AG04450 (cell line): ENCODE measurements around the gene GGCT. TPM values are rescaled to one million over a fixed set of nuclear protein-coding genes. Genes with fewer than 3 reads are reported as not detected.
A peak's percentile ranks its signal among the peaks of the same experiment; 100 is the strongest.

Experiments used
- CTCF ChIA-PET: fragments of 300-600, 350-600 bp; formaldehyde crosslinking; extraction: SDS; loops from one replicate; lab custom pipeline; 2022; ENCODE audit warnings: antibody characterized with exemption, inconsistent platforms; lab: Charles Lee
- POLR2A ChIA-PET: fragments of 350-600 bp; formaldehyde crosslinking; extraction: SDS; loops from one replicate; lab custom pipeline; 2021; ENCODE audit warnings: antibody characterized with exemption, inconsistent platforms; lab: Yijun Ruan, JAX
- DNase-seq: peaks from one replicate; pipeline ENCODE4 v3.0.0-alpha.2; 2011; ENCODE audit warnings: low read depth, low spot score
- H3K27ac ChIP-seq: one replicate; pipeline ENCODE4 v1.5.1; 2012; ENCODE audit warnings: low read depth, low read length, control low read depth
- H3K27me3 ChIP-seq: one replicate; pipeline ENCODE4 v1.6.0; 2012; ENCODE audit warnings: low read length; ENCODE audit not compliant: control insufficient read depth, insufficient read depth
- H3K4me3 ChIP-seq: 2 replicates; pipeline ENCODE4 v1.5.1; 2011; ENCODE audit warnings: mild to moderate bottlenecking, low read depth, low read length, control low read depth
- H3K9me3 ChIP-seq: 2 replicates; pipeline ENCODE4 v1.5.1; 2012; ENCODE audit warnings: low read length; ENCODE audit not compliant: control insufficient read depth, insufficient read depth
- polyA plus RNA-seq: library from polyadenylated mRNA; depleted of rRNA; stranded (reverse); fragments of >200 nt; gene quantifications from 2 replicates; pipeline ENCODE4 v1.2.3, GENCODE V29; 2011
- TF ChIP-seq, protein P1 (sequence below): IDR thresholded peaks from 2 replicates; pipeline ENCODE4 v1.5.1; 2011; ENCODE audit warnings: low read depth, low read length, control low read depth, inconsistent platforms

Gene GGCT
- polyA plus RNA-seq, 1 experiment: 24.4 TPM

- CTCF ChIA-PET: interaction anchor here (1.0 to 12.5 kb wide), 14 partner anchors 8 to 273 kb away, joined by 3 to 184 read pairs (median 6); no protein-coding TSS in a partner anchor
- POLR2A ChIA-PET: no interaction called here
- Histone ChIP-seq H3K27me3 (no peaks in the 10 kb centered on the region), H3K27ac (no peak overlapping the region), H3K9me3 (no peaks in the 10 kb centered on the region), H3K4me3 (no peak overlapping the region)
- no peak for DNase-seq
- TF ChIP-seq, protein P1, sequence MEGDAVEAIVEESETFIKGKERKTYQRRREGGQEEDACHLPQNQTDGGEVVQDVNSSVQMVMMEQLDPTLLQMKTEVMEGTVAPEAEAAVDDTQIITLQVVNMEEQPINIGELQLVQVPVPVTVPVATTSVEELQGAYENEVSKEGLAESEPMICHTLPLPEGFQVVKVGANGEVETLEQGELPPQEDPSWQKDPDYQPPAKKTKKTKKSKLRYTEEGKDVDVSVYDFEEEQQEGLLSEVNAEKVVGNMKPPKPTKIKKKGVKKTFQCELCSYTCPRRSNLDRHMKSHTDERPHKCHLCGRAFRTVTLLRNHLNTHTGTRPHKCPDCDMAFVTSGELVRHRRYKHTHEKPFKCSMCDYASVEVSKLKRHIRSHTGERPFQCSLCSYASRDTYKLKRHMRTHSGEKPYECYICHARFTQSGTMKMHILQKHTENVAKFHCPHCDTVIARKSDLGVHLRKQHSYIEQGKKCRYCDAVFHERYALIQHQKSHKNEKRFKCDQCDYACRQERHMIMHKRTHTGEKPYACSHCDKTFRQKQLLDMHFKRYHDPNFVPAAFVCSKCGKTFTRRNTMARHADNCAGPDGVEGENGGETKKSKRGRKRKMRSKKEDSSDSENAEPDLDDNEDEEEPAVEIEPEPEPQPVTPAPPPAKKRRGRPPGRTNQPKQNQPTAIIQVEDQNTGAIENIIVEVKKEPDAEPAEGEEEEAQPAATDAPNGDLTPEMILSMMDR: no peak
Measured at GRCh38 chr7:30549931-30550493, 45.4 kb upstream of the GGCT start.

DNA sequence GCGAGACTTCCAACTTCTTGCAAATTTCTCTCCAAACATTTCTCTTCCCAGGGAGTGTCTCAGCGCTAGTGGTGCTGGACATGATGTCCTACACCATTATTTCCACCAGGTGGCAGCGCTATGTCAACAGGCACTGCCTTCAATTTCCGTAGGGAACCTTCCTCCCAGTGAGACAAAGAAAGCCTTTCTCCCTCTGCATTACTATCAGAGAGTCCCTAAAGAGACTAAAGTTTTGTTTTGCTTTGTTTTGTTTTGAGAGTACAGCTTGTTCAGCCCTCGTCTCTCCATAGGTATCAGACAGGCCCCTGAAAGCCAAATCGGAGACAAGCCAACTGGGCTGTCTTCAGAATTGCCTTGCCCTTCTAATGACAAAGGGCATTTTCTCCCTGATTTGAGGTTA, 44.2 kb upstream of the GGCT start:
- TF ChIP-seq, protein P1: peak; percentile 83
- ChIA-PET POLR2A (no interaction called here), CTCF (interaction anchor here (0.7 to 12.5 kb wide), 18 partner anchors 10 to 574 kb away, joined by 3 to 184 read pairs (median 4); no protein-coding TSS in a partner anchor)
- no peaks in the 10 kb centered on the region for H3K9me3 ChIP-seq
- no peak overlapping the region for H3K4me3 ChIP-seq
- peak; percentile 36 for DNase-seq
- H3K27ac ChIP-seq: no peak overlapping the region
- H3K27me3 ChIP-seq: no peaks in the 10 kb centered on the region

- TF ChIP-seq, protein P1: no peak
- DNase-seq: no peak
- Histone ChIP-seq H3K27ac (no peak overlapping the region), H3K27me3 (no peaks in the 10 kb centered on the region), H3K9me3 (no peaks in the 10 kb centered on the region), H3K4me3 (no peak overlapping the region)
- CTCF ChIA-PET: interaction anchor here (1.4 to 12.5 kb wide), 5 partner anchors 12 to 36 kb away, joined by 3 to 184 read pairs (median 6); no protein-coding TSS in a partner anchor
- POLR2A ChIA-PET: no interaction called here
Measured at GRCh38 chr7:30546596-30546995, 42.0 kb upstream of the GGCT start.

DNA sequence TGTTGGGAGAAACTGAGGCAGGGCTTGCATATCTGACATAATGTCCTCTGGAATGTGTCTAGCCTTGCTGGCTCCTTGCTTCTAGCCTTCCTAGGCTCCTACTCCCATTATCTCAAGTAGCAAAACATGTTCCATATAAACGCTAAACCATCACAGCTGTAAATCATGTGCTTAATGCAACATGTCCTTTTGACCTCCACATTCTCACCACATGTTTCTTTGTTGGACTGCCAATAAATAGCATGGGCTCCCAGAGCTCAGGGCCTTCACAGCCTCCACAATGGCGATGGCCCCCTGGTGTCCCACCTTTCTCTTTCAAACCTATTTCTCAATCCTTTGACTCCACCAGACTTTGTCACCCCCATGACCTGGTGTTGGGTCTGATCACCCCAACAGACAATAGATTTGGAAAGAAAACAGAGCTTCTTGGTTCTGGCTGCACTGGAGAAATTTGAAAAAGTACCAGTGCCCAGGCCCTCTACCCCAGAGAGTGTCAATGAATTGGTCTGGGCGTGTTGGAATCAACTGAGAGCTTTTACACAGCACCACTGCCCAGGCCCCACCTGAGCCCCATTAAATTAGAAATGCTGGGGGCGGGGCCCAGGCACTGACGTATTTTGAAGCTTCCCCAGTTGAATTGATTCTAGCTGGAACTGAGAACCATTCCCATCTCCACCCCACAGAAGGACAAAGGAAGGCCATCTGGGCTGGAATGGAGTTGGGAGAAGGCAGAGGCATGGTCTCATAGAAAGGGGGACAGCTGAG, 41.3 kb upstream of the GGCT start:
- ChIA-PET CTCF (interaction anchor here (1.4 to 12.5 kb wide), 5 partner anchors 12 to 36 kb away, joined by 3 to 184 read pairs (median 6); no protein-coding TSS in a partner anchor), POLR2A (interaction anchor here (0.6 kb wide), 1 partner anchor 24 kb away, joined by 9 read pairs; no protein-coding TSS in a partner anchor)
- DNase-seq: no peak

More for the DNA sequence above, 41.3 kb upstream of the GGCT start:
- TF ChIP-seq, protein P1: no peak
- no peaks in the 10 kb centered on the region for H3K9me3 ChIP-seq
- H3K4me3 ChIP-seq: no peak overlapping the region
- no peak overlapping the region for H3K27ac ChIP-seq
- H3K27me3 ChIP-seq: no peaks in the 10 kb centered on the region
